Fibroblast of lung (primary cell): ENCODE measurements around the gene PLA2G7.

Source experiments
- CTCF ChIP-seq, 2 donors: IDR thresholded peaks in 1 of 2; conservative IDR thresholded peaks in 1 of 2; 1 replicate in 1 of 2; 2 replicates in 1 of 2; pipeline ENCODE4 v1.5.1; 2011 to 2012; ENCODE audit warnings: low read length in 2 of 2, control low read depth in 1 of 2, inconsistent platforms in 1 of 2, low read depth in 1 of 2, mild to moderate bottlenecking in 1 of 2
- EZH2 ChIP-seq: IDR thresholded peaks from 2 replicates; pipeline ENCODE4 v1.5.1; 2012; ENCODE audit warnings: low read length, control low read depth, mild to moderate bottlenecking; ENCODE audit errors: missing control alignments

GRCh38 chr6:46676604-46677313, 58.4 kb downstream of the PLA2G7 start:
- TF ChIP-seq CTCF (conservative IDR thresholded peaks at IDR 0.05 in 1 of 2, IDR thresholded peaks at IDR 0.05 in 1 of 2; ENCODE audit: low read depth in 1 of 2, low read length in 2 of 2) (no peak), EZH2 (no peak)
